ENCODE results near the gene PKNOX2.

PKNOX2 gene

GRCh38 chr11:125382822-125383221 lies 218.3 kb downstream of the PKNOX2 start:
- ATAC-seq (replicated peaks; ENCODE audit: extremely low read depth, poor library complexity, severe bottlenecking): no peak

GRCh38 chr11:125384825-125385224 lies 220.3 kb downstream of the PKNOX2 start:
- Mint-ChIP-seq H3K27ac (ENCODE audit: low read depth) (no peak overlapping the region), H3K4me3 (no peak overlapping the region), H3K9me3 (no peaks in the 10 kb centered on the region), H3K36me3 (ENCODE audit: insufficient read depth) (no peaks in the 10 kb centered on the region), H3K4me1 (no peaks in the 10 kb centered on the region), H3K27me3 (peaks cover 60% of the 10 kb centered on the region)
- ATAC-seq (replicated peaks; ENCODE audit: extremely low read depth, poor library complexity, severe bottlenecking): no peak
- no peak for DNase-seq (ENCODE audit: low spot score in 2 of 2)

More at GRCh38 chr11:125382822-125383221, 218.3 kb downstream of the PKNOX2 start:
- no peak overlapping the region for H3K27ac Mint-ChIP-seq (ENCODE audit: low read depth)
- no peak overlapping the region for H3K4me3 Mint-ChIP-seq
- no peaks in the 10 kb centered on the region for H3K9me3 Mint-ChIP-seq
- DNase-seq (ENCODE audit: low spot score in 2 of 2): no peak
- no peaks in the 10 kb centered on the region for H3K36me3 Mint-ChIP-seq (ENCODE audit: insufficient read depth)
- H3K27me3 Mint-ChIP-seq: peaks cover 61% of the 10 kb centered on the region
- H3K4me1 Mint-ChIP-seq: no peaks in the 10 kb centered on the region

GRCh38 chr11:125387901-125388300 lies 223.3 kb downstream of the PKNOX2 start:
- H3K4me3 Mint-ChIP-seq: no peak overlapping the region
- ATAC-seq (replicated peaks; ENCODE audit: extremely low read depth, poor library complexity, severe bottlenecking): no peak
- no peaks in the 10 kb centered on the region for H3K9me3 Mint-ChIP-seq

DNA sequence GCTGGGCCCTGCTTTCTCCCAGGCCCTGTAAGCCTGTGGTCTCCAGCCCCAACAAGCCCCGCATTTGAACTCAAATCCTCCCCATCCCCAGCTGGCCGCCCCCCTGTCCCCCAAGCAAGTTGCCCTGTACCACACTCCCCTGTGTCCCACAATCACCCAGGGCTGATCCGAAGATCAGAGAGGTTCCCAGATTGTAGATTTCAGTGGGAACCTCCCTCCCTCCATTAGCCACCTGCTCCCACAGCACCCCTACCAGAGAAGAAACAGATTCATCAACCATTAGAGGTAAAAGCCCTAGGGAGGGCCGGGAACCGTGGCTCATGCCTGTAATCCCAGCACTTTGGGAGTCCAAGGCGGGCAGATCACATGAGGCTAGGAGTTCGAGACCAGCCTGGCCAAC lies 224.1 kb downstream of the PKNOX2 start:
- Mint-ChIP-seq H3K27ac (ENCODE audit: low read depth) (no peak overlapping the region), H3K4me3 (no peak overlapping the region), H3K4me1 (no peaks in the 10 kb centered on the region), H3K9me3 (no peaks in the 10 kb centered on the region), H3K36me3 (ENCODE audit: insufficient read depth) (no peaks in the 10 kb centered on the region), H3K27me3 (peaks cover 60% of the 10 kb centered on the region)
- no peak for ATAC-seq (replicated peaks; ENCODE audit: extremely low read depth, poor library complexity, severe bottlenecking)
- DNase-seq (ENCODE audit: low spot score in 2 of 2): no peak

More at GRCh38 chr11:125387901-125388300, 223.3 kb downstream of the PKNOX2 start:
- Mint-ChIP-seq H3K36me3 (ENCODE audit: insufficient read depth) (no peaks in the 10 kb centered on the region), H3K4me1 (no peaks in the 10 kb centered on the region), H3K27ac (ENCODE audit: low read depth) (no peak overlapping the region), H3K27me3 (peaks cover 59% of the 10 kb centered on the region)
- no peak for DNase-seq (ENCODE audit: low spot score in 2 of 2)

- Mint-ChIP-seq H3K27ac (ENCODE audit: low read depth) (no peak overlapping the region), H3K4me3 (no peak overlapping the region), H3K36me3 (ENCODE audit: insufficient read depth) (no peaks in the 10 kb centered on the region), H3K27me3 (peaks cover 60% of the 10 kb centered on the region), H3K9me3 (no peaks in the 10 kb centered on the region), H3K4me1 (no peaks in the 10 kb centered on the region)
- DNase-seq (ENCODE audit: low spot score in 2 of 2): no peak
- no peak for ATAC-seq (replicated peaks; ENCODE audit: extremely low read depth, poor library complexity, severe bottlenecking)
Measured at GRCh38 chr11:125389339-125390166, 225.0 kb downstream of the PKNOX2 start.

DNA sequence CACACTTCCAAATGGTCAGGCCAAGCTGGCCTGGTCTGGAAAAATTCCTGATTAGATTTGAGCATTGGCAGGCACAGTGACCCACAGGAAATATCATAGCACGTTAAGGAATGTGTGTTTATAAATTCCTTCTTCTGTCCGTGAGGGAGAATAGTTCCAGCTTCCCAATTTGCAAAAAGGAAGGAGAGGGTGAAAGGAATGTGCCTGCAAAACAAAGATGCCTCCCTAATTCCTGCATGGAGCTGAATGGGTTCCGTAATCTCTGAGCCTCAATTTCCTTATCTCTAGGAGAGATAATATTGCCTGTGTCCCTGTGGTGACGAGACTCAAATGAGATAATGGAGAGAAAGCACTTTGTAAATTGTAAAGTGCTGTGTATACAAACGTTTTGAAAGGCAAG lies 226.4 kb downstream of the PKNOX2 start:
- no peaks in the 10 kb centered on the region for H3K36me3 Mint-ChIP-seq (ENCODE audit: insufficient read depth)
- no peak overlapping the region for H3K27ac Mint-ChIP-seq (ENCODE audit: low read depth)
- ATAC-seq (replicated peaks; ENCODE audit: extremely low read depth, poor library complexity, severe bottlenecking) (no peak), DNase-seq (ENCODE audit: low spot score in 2 of 2) (no peak)
- H3K4me3 Mint-ChIP-seq: no peak overlapping the region
- no peaks in the 10 kb centered on the region for H3K4me1 Mint-ChIP-seq
- peaks cover 74% of the 10 kb centered on the region for H3K27me3 Mint-ChIP-seq
- no peaks in the 10 kb centered on the region for H3K9me3 Mint-ChIP-seq

- DNase-seq (ENCODE audit: low spot score in 2 of 2) (no peak), ATAC-seq (replicated peaks; ENCODE audit: extremely low read depth, poor library complexity, severe bottlenecking) (no peak)
- no peaks in the 10 kb centered on the region for H3K9me3 Mint-ChIP-seq
- no peaks in the 10 kb centered on the region for H3K36me3 Mint-ChIP-seq (ENCODE audit: insufficient read depth)
- H3K4me3 Mint-ChIP-seq: no peak overlapping the region
- H3K4me1 Mint-ChIP-seq: no peaks in the 10 kb centered on the region
- H3K27ac Mint-ChIP-seq (ENCODE audit: low read depth): no peak overlapping the region
- H3K27me3 Mint-ChIP-seq: peaks cover 96% of the 10 kb centered on the region
Measured at GRCh38 chr11:125393331-125393730, 228.8 kb downstream of the PKNOX2 start.

DNA sequence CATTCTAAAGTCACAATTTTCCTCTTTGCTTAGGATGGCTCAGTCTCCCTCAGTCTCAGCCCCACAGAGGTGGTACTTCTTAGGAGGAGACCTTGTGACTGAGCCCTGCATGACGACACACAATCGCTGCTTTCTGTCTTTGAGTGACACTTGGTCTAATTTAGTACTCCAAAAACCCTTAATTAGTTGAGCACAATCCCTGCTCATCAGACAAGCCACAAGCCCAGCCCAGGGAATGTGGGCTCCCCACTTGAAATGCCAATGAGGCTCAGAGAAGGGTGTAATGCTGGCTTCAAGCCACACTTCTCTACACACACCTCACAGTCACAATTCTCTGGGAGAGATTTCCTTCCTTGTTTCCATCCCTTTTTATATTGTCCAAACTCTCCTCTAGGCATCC lies 229.7 kb downstream of the PKNOX2 start:
- DNase-seq (ENCODE audit: low spot score in 2 of 2): no peak
- H3K4me1 Mint-ChIP-seq: no peaks in the 10 kb centered on the region
- H3K4me3 Mint-ChIP-seq: no peak overlapping the region
- H3K36me3 Mint-ChIP-seq (ENCODE audit: insufficient read depth): no peaks in the 10 kb centered on the region
- H3K27ac Mint-ChIP-seq (ENCODE audit: low read depth): no peak overlapping the region
- no peaks in the 10 kb centered on the region for H3K9me3 Mint-ChIP-seq
- ATAC-seq (replicated peaks; ENCODE audit: extremely low read depth, poor library complexity, severe bottlenecking): no peak
- peaks cover 96% of the 10 kb centered on the region for H3K27me3 Mint-ChIP-seq

- Mint-ChIP-seq H3K36me3 (ENCODE audit: insufficient read depth) (no peaks in the 10 kb centered on the region), H3K27me3 (peaks cover 98% of the 10 kb centered on the region), H3K4me3 (no peak overlapping the region), H3K9me3 (no peaks in the 10 kb centered on the region), H3K27ac (ENCODE audit: low read depth) (no peak overlapping the region), H3K4me1 (no peaks in the 10 kb centered on the region)
- no peak for ATAC-seq (replicated peaks; ENCODE audit: extremely low read depth, poor library complexity, severe bottlenecking)
- DNase-seq (ENCODE audit: low spot score in 2 of 2): no peak
Measured at GRCh38 chr11:125397421-125397820, 232.9 kb downstream of the PKNOX2 start.

GRCh38 chr11:125398475-125398874 lies 233.9 kb downstream of the PKNOX2 start:
- Mint-ChIP-seq H3K4me3 (no peak overlapping the region), H3K9me3 (no peaks in the 10 kb centered on the region), H3K4me1 (no peaks in the 10 kb centered on the region), H3K27me3 (peaks cover 98% of the 10 kb centered on the region), H3K36me3 (ENCODE audit: insufficient read depth) (no peaks in the 10 kb centered on the region), H3K27ac (ENCODE audit: low read depth) (no peak overlapping the region)
- no peak for DNase-seq (ENCODE audit: low spot score in 2 of 2)
- no peak for ATAC-seq (replicated peaks; ENCODE audit: extremely low read depth, poor library complexity, severe bottlenecking)

DNA sequence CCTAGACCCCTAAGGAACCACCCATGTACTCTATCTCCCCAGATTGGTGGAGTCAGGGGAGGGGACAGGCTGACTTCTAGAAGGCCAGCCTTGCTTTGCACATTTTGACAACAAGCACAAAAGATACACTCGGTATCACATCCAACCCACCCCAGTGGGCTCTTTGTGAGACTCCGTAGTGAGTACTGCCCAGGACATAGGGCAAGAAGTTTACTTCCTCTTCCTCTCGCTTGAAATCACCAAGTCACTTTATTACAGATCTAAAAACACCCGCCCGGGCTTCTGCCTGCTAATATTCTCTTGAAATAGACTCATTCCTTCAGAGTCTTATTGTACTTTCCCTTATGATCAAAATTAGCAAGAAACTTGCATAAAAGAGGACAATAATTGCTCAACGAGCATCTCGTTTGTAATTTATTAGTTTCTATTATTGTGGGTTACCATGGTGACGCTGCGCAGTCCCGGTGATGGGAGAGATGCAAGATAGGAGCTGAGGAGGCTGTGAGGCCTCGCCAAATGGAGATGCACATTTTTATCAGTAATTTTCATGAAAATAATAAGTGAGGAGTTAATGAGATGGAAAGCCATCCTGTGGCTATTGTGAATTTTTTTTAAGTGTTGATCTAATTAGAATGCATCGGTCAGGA lies 234.6 kb downstream of the PKNOX2 start:
- DNase-seq (ENCODE audit: low spot score in 2 of 2): no peak
- no peak overlapping the region for H3K27ac Mint-ChIP-seq (ENCODE audit: low read depth)
- ATAC-seq (replicated peaks; ENCODE audit: extremely low read depth, poor library complexity, severe bottlenecking): no peak
- peaks cover 100% of the 10 kb centered on the region for H3K27me3 Mint-ChIP-seq
- no peaks in the 10 kb centered on the region for H3K4me1 Mint-ChIP-seq
- no peak overlapping the region for H3K4me3 Mint-ChIP-seq
- H3K36me3 Mint-ChIP-seq (ENCODE audit: insufficient read depth): no peaks in the 10 kb centered on the region
- no peaks in the 10 kb centered on the region for H3K9me3 Mint-ChIP-seq

GRCh38 chr11:125399945-125400344 lies 235.4 kb downstream of the PKNOX2 start:
- H3K4me3 Mint-ChIP-seq: no peak overlapping the region
- H3K27me3 Mint-ChIP-seq: peaks cover 100% of the 10 kb centered on the region
- peaks cover under 1% of the 10 kb centered on the region for H3K36me3 Mint-ChIP-seq (ENCODE audit: insufficient read depth)
- no peak for DNase-seq (ENCODE audit: low spot score in 2 of 2)
- H3K9me3 Mint-ChIP-seq: no peaks in the 10 kb centered on the region
- no peak overlapping the region for H3K27ac Mint-ChIP-seq (ENCODE audit: low read depth)
- peaks cover 5% of the 10 kb centered on the region for H3K4me1 Mint-ChIP-seq
- no peak for ATAC-seq (replicated peaks; ENCODE audit: extremely low read depth, poor library complexity, severe bottlenecking)

DNA sequence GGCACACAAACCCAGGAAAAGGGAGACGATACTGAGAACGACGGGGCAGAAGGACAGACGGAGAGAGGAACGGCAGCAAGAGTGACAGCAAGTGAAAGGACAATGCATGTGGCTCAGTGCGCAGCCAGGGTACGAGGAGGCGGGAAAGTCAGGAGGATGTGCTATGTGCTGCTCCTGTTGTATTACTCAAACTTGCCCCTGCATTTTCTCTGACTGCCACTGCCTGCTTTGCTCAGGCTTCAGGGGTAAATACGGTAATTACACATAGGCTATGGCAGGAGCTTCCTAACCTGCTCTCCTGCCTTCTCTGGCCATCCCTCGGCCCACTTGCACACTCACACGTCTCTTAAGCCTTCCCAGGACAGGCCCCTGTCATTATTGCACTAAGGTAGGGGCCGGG lies 236.7 kb downstream of the PKNOX2 start:
- Mint-ChIP-seq H3K9me3 (no peaks in the 10 kb centered on the region), H3K27me3 (peaks cover 100% of the 10 kb centered on the region), H3K4me1 (peaks cover 10% of the 10 kb centered on the region), H3K27ac (ENCODE audit: low read depth) (no peak overlapping the region), H3K4me3 (no peak overlapping the region), H3K36me3 (ENCODE audit: insufficient read depth) (peaks cover 2% of the 10 kb centered on the region)
- no peak for ATAC-seq (replicated peaks; ENCODE audit: extremely low read depth, poor library complexity, severe bottlenecking)
- no peak for DNase-seq (ENCODE audit: low spot score in 2 of 2)
